Measurements from ENCODE around the gene ZSCAN5A.
"Not testable (repeated sequence)": the region's sequence is repeated elsewhere in the genome, so short reads cannot be mapped to it uniquely, and the experiment has no call there.

ZSCAN5A gene

GRCh38 chr19:56209091-56209490 lies 105.5 kb downstream of the ZSCAN5A start:
- DNase-seq (ENCODE audit: low read depth in 3 of 3), result no peak

GRCh38 chr19:56207581-56207980 lies 107.1 kb downstream of the ZSCAN5A start:
- DNase-seq (ENCODE audit: low read depth in 3 of 3), result not testable (repeated sequence)

GRCh38 chr19:56201973-56202372 lies 112.7 kb downstream of the ZSCAN5A start, which contains the start of gene ZSCAN5C:
ZSCAN5C (plus strand) TSS chr19:56202273; CDS start chr19:56205914, 3,641 bp downstream.
- DNase-seq (ENCODE audit: low read depth in 3 of 3), result no peak

- DNase-seq (ENCODE audit: low read depth in 3 of 3), result no peak
Measured at GRCh38 chr19:56199687-56200086, 115.0 kb downstream of the ZSCAN5A start.

- not testable (repeated sequence) for DNase-seq (ENCODE audit: low read depth in 3 of 3)
Measured at GRCh38 chr19:56197646-56198045, 117.0 kb downstream of the ZSCAN5A start, which contains the start of gene ZSCAN5B. ZSCAN5B (minus strand) TSS chr19:56197783; CDS start chr19:56193052, 4,731 bp downstream.

- DNase-seq (ENCODE audit: low read depth in 3 of 3), result no peak
Measured at GRCh38 chr19:56193981-56194640, 120.5 kb downstream of the ZSCAN5A start.

GRCh38 chr19:56191711-56192110 lies 122.9 kb downstream of the ZSCAN5A start:
- no peak for DNase-seq (ENCODE audit: low read depth in 3 of 3)

- DNase-seq (ENCODE audit: low read depth in 3 of 3), result no peak
Measured at GRCh38 chr19:56191115-56191514, 123.5 kb downstream of the ZSCAN5A start.

- no peak for DNase-seq (ENCODE audit: low read depth in 3 of 3)
Measured at GRCh38 chr19:56189785-56190184, 124.9 kb downstream of the ZSCAN5A start.

- no peak for DNase-seq (ENCODE audit: low read depth in 3 of 3)
Measured at GRCh38 chr19:56177564-56178243, 136.9 kb downstream of the ZSCAN5A start.

GRCh38 chr19:56176881-56177280 lies 137.8 kb downstream of the ZSCAN5A start:
- no peak for DNase-seq (ENCODE audit: low read depth in 3 of 3)

- DNase-seq (ENCODE audit: low read depth in 3 of 3), result not testable (repeated sequence)
Measured at GRCh38 chr19:56176310-56176709, 138.3 kb downstream of the ZSCAN5A start.

- DNase-seq (ENCODE audit: low read depth in 3 of 3), result not testable (repeated sequence)
Measured at GRCh38 chr19:56175861-56176307, 138.8 kb downstream of the ZSCAN5A start, which contains the start of gene GALP. GALP (plus strand) TSS chr19:56176008; CDS start chr19:56177109, 1,101 bp downstream.

- no peak for DNase-seq (ENCODE audit: low read depth in 3 of 3)
Measured at GRCh38 chr19:56174550-56174949, 140.1 kb downstream of the ZSCAN5A start.

- DNase-seq (ENCODE audit: low read depth in 3 of 3), result no peak
Measured at GRCh38 chr19:56174086-56174485, 140.6 kb downstream of the ZSCAN5A start.
